Raji (cell line): ENCODE data around the gene PLA2G4D.

Source experiments
- POLR2A ChIP-seq: IDR thresholded peaks from 2 replicates; pipeline ENCODE4 v1.6.1; 2011; ENCODE audit warnings: low read depth, low read length, control low read depth; ENCODE audit not compliant: insufficient read depth

Gene PLA2G4D

DNA sequence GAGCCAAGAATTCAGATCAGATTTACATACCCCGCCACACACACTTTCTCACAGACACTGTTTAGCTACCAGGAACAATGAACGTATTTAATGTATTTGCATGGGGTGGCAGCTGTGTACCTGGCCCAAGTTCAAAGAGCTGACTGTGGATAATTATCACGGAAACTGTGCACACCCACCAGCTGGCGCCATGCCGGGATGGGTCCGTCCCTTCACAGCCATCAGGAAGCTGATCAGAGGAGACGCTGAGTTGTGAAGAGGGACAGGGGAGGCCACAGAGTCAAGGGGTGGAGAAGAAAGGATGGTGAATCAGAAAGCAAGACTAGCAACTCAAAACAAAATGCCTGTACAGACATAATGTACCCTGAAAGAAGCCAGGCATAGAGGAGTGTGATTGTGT, 13.1 kb upstream of the PLA2G4D start:
- TF ChIP-seq POLR2A: no peak

DNA sequence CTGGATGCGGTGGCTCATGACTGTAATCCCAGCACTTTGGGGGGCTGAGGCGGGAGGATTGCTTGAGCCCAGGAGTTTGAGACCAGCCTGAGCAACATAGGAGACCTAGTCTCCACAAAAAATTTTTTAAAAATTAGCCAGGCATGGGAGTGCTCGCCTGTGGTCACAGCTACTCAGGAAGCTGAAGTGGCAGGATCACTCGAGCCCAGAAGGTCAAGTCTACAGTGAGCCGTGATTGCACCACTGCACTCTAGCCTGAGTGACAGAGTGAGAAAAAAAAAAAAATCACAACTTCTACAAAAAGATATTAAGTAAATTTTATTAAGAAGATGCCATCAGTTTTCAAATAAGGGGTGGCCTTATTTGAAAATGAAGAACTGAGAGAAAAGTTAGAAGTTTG, 11.9 kb upstream of the PLA2G4D start:
- no peak for TF ChIP-seq POLR2A

DNA sequence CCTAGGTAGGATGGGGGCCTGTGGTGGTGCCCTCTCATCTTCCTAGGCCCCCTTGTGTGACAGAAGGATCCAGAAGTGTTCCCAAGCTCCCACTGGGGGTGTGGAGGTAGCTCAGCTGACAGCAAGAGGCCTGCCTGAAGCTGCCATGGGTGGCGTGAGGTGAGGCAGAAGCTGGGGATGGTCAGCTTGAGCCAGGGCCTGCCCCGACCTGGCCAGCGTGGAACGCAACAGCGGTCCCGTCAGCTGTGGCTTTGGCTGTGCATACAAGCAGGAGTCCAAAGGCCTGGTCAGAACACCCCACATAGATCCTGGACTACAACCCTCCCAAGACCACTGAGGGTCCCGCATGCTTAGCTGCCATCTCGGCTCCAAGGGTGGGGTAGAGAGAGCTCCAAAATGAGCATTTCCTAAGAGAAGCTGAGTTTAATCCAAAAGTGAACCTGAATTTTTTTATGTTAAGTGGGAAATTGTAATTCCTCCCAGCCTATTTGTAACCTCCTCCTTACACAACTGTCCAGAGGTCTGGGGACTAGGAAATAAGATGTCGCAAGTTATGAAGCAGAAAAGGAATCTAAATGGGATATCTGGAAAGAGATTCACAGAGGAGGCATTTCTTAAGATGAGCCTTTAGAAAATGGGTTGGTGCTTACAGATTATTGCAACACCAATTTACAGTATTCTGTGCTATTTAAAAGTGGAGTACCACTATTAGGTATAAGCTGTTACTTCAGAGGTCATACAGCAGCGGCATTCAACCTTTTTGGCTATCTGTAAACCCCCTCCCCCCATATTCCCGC, 9.9 kb upstream of the PLA2G4D start:
- no peak for TF ChIP-seq POLR2A

DNA sequence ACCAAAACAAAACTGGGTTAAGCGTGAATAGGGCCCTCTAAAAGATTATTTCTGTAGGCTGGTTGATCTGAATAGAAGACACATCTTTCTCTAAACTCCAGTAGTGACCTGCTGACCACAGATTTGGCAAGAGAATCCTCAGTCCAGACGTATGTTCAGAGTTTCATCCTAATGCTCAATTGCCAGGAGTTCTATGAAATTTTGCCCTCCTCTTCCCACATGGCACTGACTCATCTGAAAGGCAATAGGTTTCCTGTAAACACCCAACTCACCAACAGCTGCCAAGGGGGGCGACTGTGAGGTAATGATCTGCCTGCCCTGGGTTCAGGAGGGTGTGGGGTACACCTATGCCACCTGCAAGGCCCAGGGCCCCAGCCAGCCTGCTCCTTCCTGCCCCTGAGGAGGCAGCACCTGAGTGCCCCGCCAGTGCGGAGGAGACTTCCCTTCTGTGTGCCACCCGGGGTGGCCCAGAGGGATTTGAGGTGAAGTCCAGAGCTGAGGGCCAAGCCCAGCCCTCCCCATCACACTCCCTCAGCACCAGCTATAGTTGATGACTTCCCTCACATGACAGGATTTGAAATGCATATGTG, 8.4 kb upstream of the PLA2G4D start:
- TF ChIP-seq POLR2A: no peak

DNA sequence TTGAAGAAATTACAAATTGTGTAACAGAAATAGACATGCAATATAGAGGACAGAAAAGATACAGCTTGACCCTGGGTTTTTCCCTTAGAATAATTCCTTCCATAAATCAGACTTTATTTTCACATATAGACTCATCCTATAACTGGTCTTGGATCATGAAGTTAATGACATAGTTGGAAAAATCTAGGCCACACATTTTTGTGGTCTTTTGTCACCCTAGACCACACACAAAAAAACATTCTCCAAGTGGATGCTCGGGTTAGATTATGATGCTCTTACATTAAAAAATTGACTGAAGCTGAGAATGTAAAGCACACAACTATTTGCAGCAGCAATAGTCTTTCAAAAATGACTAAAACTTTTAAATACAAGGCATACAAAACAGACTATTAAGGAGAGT, 7.5 kb upstream of the PLA2G4D start:
- no peak for TF ChIP-seq POLR2A

DNA sequence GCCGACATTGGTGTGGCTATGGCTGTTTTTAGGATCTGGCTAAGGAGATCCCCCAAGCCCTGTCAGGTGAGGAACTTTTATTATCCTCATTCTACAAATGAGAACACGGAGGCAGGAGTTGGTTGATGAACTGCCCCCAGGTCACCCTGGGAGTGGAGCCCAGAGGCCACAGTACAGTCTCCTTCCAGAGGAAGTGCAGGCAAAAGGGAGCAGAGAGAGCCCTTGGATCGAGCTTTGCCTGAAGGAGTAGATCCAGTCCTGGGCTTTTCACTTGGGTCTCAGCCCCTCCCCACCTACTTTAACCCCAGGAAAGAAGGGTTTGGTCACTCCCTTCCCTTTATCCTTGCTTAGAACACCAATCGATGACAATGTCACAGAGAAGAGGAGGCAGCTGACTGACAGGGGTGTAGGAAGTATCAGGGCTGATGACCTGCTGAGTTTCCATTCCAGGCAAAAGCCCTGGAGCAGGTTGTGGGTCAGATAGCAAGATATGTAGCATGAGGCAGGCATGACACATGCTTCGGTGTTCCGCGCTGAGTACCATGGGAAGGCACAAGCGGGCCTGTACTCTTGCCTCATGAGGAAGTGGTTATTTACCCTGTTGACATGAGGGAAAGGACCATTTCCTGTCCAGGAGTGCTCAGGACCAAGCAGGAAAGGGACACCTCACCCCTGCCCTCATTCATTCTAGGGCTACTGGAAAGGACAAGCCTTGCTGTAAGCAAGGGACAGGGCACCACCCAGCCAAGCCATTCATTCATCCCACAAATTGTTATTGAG, 5.8 kb upstream of the PLA2G4D start:
- no peak for TF ChIP-seq POLR2A

DNA sequence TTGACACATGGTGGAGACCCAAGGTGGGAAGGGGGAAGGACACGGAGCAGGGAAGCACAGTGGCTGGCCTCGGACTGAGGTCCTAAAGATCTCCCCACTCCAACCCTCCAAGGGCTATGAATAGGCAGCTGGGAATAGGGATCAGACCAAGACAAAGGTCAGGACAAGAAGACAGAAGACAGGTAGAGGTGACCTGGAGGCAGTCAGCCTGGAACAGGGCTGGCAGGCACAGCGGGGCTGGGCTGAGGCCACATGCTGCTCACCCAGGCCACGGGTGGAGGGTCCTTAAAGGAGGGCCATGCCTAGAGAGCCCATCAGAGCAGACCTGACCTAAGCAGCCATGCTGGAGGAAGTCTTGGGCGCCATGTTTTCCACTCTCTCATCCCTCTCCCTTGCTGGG, 2.7 kb upstream of the PLA2G4D start:
- TF ChIP-seq POLR2A: no peak

DNA sequence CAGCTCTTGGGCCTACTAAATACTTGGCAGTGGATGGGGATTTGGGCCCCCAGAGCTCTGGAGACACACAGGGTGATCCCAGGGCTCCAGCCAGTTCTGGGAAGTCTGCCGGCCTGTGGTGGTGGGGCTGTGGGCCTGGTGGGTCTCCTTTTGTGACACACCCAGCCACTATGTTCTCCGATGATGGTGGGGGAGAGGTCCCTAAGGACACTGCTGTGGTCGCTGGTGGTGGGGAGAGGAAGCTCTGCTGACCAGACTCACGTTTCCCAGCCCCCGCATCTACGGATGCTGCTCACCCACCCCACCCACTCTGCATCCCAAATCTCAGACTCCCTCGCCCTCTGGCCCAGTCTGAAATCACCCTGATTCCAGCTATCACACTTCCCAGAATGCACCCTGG, 396 bp downstream of the PLA2G4D start:
- TF ChIP-seq POLR2A: no peak

DNA sequence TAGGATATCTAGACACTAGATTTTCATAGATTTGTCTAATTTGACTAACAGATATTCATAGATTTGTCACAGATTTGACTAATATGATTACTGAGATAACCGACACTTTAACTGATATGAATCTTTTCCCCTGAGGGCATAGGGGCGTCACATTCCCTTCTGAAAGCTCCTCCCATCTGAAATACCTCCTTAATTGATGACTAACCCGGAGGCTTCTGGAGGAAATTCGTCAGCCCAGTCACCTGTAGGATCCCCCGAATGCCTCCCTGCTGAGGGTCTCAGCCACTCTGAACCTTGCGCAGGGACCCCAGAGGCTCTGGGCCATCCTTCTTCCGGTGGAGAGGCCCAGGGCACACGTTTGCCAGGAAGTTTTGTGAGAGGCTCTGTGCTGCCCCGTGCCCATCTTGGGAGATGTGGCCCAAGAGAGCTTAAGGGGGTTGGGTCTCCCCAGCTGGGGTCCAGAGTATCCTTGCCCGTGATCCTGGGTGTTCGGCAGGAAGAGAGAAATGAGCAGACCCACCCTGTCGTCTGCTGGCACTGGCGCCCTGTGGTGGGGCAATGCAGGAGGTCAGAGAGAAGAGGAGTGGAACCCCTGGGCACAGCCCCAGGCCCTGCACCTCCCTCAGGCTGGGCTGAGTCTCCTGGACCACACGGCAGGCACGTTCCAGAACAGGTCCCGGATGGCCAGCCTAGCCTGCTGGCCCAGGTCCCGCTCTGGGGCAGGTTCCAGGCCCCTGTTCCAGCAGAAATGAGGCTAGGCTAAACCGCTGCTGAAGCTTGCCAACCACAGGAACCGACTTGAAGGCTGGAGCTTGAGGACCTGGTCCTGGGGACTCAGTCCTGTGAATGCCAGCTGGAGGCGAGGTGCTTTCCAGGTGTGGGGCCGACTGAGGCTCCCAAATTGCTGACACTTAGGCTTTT, 1.7 kb downstream of the PLA2G4D start:
- TF ChIP-seq POLR2A: no peak

DNA sequence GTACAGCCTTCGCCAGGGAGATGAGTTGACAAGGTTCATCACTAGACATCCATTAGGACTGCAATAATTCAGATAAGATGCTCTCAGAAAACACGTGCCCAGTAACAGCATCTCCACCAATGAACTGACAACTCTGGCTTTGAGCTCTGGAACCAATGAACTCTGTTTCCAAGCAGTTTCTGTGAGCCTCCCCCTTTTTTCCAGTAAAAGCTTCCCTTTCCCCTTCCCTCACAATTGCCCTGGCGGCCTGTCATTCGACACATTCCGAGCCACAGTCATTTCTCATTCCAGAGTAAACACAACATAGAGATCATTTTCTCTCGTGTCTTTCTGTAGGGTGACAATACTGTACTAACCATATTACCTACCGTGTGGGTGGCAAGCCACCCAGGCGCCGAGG, 3.6 kb downstream of the PLA2G4D start:
- TF ChIP-seq POLR2A: no peak

DNA sequence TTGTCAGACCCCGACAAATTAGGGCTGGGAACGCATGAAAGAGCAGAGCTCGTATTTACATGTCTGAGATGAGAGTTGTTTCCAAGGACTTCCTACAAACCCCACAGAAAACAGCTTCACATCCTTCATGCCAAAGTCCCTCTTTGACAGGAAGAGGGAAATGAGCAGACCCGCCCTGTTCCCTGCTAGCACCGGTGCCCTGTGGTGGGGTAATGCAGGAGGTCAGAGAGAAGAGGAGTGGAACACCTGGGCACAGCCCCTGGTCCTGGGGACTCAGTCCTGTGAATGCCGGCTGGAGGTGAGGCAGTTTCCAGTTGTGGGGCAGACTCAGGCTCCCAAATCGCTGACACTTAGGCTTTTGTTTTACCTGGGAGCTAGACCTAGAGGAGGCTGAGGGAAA, 4.0 kb downstream of the PLA2G4D start:
- TF ChIP-seq POLR2A: no peak

DNA sequence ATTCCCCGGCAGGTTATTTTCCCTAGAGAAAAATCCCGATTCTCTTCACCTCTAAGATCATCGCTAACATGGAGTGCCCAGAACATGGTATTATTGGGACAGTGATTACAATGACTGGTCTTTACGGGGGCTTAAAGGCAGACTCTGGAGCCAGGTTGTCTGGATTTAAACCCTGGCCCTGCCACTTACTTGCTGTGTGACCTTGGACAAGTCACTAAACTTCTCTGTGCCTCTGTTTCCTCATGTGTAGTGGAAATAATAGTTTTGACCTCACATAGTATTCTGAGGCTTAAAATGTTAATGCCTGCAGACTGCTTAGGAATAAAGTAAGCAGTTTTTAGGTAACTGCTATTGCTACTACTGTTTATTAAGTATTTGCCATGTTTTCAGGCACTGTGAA, 4.4 kb downstream of the PLA2G4D start:
- TF ChIP-seq POLR2A: no peak

DNA sequence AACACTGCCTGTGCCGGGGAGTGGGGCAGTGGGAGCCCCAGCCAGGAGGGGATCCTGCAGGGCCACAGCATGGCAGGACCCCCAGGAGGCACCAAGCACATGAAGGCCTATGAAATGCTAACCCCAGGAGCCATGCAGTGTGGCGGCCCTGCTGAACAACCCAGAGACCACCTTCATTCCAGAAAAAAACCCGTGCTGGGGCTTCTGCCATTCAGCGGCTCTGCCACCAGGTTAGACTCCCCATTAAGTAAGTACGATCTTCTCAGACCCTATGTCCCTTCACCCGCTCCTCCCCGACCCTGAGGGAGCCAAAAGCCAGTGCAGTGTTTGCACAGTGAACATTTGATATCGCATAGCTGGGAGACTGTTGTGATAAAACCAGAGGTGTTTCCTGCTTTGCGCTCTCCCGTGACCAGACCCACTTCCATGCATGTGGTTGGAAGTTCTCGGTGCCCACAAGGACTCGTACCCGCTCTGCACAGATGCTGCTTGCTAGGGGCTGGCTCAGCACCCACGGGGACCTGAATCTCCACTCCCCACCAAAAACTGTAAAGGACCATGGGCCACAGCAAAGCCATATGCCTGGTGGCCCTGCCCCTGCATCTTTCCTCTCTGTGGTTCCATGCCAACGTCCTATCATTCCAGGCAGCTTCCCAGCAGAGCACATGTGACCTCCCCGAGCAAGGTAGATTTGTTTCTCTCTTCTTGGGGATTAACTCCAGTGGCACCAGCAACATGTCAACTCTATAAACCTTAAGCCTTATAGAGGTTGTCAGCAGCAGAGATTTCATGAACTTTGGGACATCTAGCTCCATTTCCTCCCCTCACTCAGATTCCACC, 5.3 kb downstream of the PLA2G4D start:
- no peak for TF ChIP-seq POLR2A
